PFSK-1 (cell line): ENCODE data around the gene IFITM2.

ENCODE experiments used
- FOXP2 ChIP-seq: optimal IDR thresholded peaks from 2 replicates; pipeline ENCODE3; 2011; ENCODE audit warnings: borderline replicate concordance, control low read depth, inconsistent platforms; ENCODE audit not compliant: insufficient read depth; ENCODE audit errors: extremely low read length, extremely low read depth
- POLR2AphosphoS5 ChIP-seq: IDR thresholded peaks from 2 replicates; pipeline ENCODE4 v1.6.1; 2012; ENCODE audit warnings: low read depth, mild to moderate bottlenecking, control low read depth, low read length, moderate library complexity
- REST ChIP-seq, 2 experiments: IDR thresholded peaks; 2 replicates each; pipeline versions ENCODE4 v1.6.1 to v1.8.0; 2011 to 2012; ENCODE audit warnings: low read depth in 2 of 2, low read length in 2 of 2, control low read depth in 1 of 2, inconsistent platforms in 1 of 2, mild to moderate bottlenecking in 1 of 2, moderate library complexity in 1 of 2; ENCODE audit not compliant: insufficient read depth in 1 of 2
- SIN3A ChIP-seq: IDR thresholded peaks from 2 replicates; pipeline ENCODE4 v1.6.1; 2012; ENCODE audit warnings: mild to moderate bottlenecking, low read length, moderate library complexity, borderline replicate concordance; ENCODE audit not compliant: insufficient read depth
- TAF1 ChIP-seq: IDR thresholded peaks from 2 replicates; pipeline ENCODE4 v1.6.1; 2012; ENCODE audit warnings: low read length, control low read depth, borderline replicate concordance; ENCODE audit not compliant: insufficient read depth

IFITM2 gene

GRCh38 chr11:296171-297050 lies 11.2 kb upstream of the IFITM2 start:
- no peak for TF ChIP-seq POLR2AphosphoS5
- TF ChIP-seq TAF1, result no peak
- TF ChIP-seq REST (IDR thresholded peaks at IDR 0.05; ENCODE audit: insufficient read depth in 1 of 2, low read depth in 2 of 2, low read length in 2 of 2), result no peak
- no peak for TF ChIP-seq FOXP2
- TF ChIP-seq SIN3A, result no peak

- TF ChIP-seq SIN3A (no peak), TAF1 (no peak), FOXP2 (no peak), REST (IDR thresholded peaks at IDR 0.05; ENCODE audit: insufficient read depth in 1 of 2, low read depth in 2 of 2, low read length in 2 of 2) (no peak), POLR2AphosphoS5 (no peak)
Observed at GRCh38 chr11:297051-297585, 10.5 kb upstream of the IFITM2 start.

- TF ChIP-seq SIN3A (no peak), FOXP2 (no peak), TAF1 (no peak), POLR2AphosphoS5 (no peak), REST (IDR thresholded peaks at IDR 0.05; ENCODE audit: insufficient read depth in 1 of 2, low read depth in 2 of 2, low read length in 2 of 2) (no peak)
Observed at GRCh38 chr11:297586-298405, 9.8 kb upstream of the IFITM2 start.

GRCh38 chr11:298406-299065 lies 9.1 kb upstream of the IFITM2 start:
- TF ChIP-seq FOXP2 (no peak), TAF1 (no peak), REST (IDR thresholded peaks at IDR 0.05; ENCODE audit: insufficient read depth in 1 of 2, low read depth in 2 of 2, low read length in 2 of 2) (no peak), POLR2AphosphoS5 (no peak)
